ENCODE data around the gene CMSS1.

Gene CMSS1

GRCh38 chr3:100067589-100067988 is 249.9 kb downstream of the CMSS1 start:
- no peak for TF ChIP-seq CTCF (IDR thresholded peaks at IDR 0.05; ENCODE audit: low read depth, low read length)
- DNase-seq (ENCODE audit: extremely low read depth, low read depth), result no peak

GRCh38 chr3:100068826-100069225 is 251.2 kb downstream of the CMSS1 start:
- TF ChIP-seq CTCF (IDR thresholded peaks at IDR 0.05; ENCODE audit: low read depth, low read length), result peak; percentile 65
- peak; percentile 51 for DNase-seq (ENCODE audit: extremely low read depth, low read depth)

- DNase-seq (ENCODE audit: extremely low read depth, low read depth), result no peak
- no peak for TF ChIP-seq CTCF (IDR thresholded peaks at IDR 0.05; ENCODE audit: low read depth, low read length)
These were observed 251.8 kb downstream of the CMSS1 start for GRCh38 chr3:100069472-100069871.

GRCh38 chr3:100072326-100073048 is 254.8 kb downstream of the CMSS1 start:
- TF ChIP-seq CTCF (IDR thresholded peaks at IDR 0.05; ENCODE audit: low read depth, low read length), result no peak
- DNase-seq (ENCODE audit: extremely low read depth, low read depth), result peak; percentile 23

GRCh38 chr3:100073049-100073713 is 255.5 kb downstream of the CMSS1 start:
- no peak for TF ChIP-seq CTCF (IDR thresholded peaks at IDR 0.05; ENCODE audit: low read depth, low read length)

GRCh38 chr3:100073714-100074307 is 256.1 kb downstream of the CMSS1 start:
- peak; percentile 43 for DNase-seq (ENCODE audit: extremely low read depth, low read depth)

More at GRCh38 chr3:100073049-100073713, 255.5 kb downstream of the CMSS1 start:
- DNase-seq (ENCODE audit: extremely low read depth, low read depth), result no peak

More at GRCh38 chr3:100073714-100074307, 256.1 kb downstream of the CMSS1 start:
- TF ChIP-seq CTCF (IDR thresholded peaks at IDR 0.05; ENCODE audit: low read depth, low read length), result no peak

Data from AG09319 (cell line).